SK-N-SH (cell line): ENCODE results near the gene DNPEP.

Experiments
- CTCF ChIP-seq: fragments of 200-600 bp; sonication (generic); IDR thresholded peaks from 2 replicates; pipeline ENCODE4 v1.6.1; 2017; ENCODE audit warnings: antibody characterized with exemption, mild to moderate bottlenecking, moderate library complexity
- EP300 ChIP-seq, 2 experiments: IDR thresholded peaks; 2 replicates each; pipeline versions ENCODE4 v1.4.0 to v1.6.1; 2012; ENCODE audit warnings: borderline replicate concordance in 1 of 2, low read depth in 1 of 2, low read length in 1 of 2
- POLR2AphosphoS5 ChIP-seq: IDR thresholded peaks from 2 replicates; pipeline ENCODE4 v1.6.1; 2012; ENCODE audit warnings: low read depth, low read length
- TF ChIP-seq, protein P1 (sequence below): IDR thresholded peaks from 2 replicates; pipeline ENCODE4 v1.6.1; 2012; ENCODE audit warnings: mild to moderate bottlenecking, low read depth, low read length, moderate library complexity

- TF ChIP-seq POLR2AphosphoS5 (no peak), CTCF (no peak), EP300 (IDR thresholded peaks at IDR 0.05; ENCODE audit: borderline replicate concordance in 1 of 2, low read depth in 1 of 2, low read length in 1 of 2) (no peak)
- TF ChIP-seq, protein P1, sequence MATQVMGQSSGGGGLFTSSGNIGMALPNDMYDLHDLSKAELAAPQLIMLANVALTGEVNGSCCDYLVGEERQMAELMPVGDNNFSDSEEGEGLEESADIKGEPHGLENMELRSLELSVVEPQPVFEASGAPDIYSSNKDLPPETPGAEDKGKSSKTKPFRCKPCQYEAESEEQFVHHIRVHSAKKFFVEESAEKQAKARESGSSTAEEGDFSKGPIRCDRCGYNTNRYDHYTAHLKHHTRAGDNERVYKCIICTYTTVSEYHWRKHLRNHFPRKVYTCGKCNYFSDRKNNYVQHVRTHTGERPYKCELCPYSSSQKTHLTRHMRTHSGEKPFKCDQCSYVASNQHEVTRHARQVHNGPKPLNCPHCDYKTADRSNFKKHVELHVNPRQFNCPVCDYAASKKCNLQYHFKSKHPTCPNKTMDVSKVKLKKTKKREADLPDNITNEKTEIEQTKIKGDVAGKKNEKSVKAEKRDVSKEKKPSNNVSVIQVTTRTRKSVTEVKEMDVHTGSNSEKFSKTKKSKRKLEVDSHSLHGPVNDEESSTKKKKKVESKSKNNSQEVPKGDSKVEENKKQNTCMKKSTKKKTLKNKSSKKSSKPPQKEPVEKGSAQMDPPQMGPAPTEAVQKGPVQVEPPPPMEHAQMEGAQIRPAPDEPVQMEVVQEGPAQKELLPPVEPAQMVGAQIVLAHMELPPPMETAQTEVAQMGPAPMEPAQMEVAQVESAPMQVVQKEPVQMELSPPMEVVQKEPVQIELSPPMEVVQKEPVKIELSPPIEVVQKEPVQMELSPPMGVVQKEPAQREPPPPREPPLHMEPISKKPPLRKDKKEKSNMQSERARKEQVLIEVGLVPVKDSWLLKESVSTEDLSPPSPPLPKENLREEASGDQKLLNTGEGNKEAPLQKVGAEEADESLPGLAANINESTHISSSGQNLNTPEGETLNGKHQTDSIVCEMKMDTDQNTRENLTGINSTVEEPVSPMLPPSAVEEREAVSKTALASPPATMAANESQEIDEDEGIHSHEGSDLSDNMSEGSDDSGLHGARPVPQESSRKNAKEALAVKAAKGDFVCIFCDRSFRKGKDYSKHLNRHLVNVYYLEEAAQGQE, result no peak
Observed at GRCh38 chr2:219416938-219417337, 29.2 kb upstream of the DNPEP start.
